ENCODE data around the gene ARL2BP. TPM values are rescaled to one million over a fixed set of nuclear protein-coding genes. Genes with fewer than 3 reads are reported as not detected.

Gene ARL2BP
- total and polyA plus RNA-seq, 9 of the 15 experiments (the other 6 are each of a cell fraction or from before 2014, with no cell fraction given): 16.7 to 41.8 (median 27.2) TPM

DNA sequence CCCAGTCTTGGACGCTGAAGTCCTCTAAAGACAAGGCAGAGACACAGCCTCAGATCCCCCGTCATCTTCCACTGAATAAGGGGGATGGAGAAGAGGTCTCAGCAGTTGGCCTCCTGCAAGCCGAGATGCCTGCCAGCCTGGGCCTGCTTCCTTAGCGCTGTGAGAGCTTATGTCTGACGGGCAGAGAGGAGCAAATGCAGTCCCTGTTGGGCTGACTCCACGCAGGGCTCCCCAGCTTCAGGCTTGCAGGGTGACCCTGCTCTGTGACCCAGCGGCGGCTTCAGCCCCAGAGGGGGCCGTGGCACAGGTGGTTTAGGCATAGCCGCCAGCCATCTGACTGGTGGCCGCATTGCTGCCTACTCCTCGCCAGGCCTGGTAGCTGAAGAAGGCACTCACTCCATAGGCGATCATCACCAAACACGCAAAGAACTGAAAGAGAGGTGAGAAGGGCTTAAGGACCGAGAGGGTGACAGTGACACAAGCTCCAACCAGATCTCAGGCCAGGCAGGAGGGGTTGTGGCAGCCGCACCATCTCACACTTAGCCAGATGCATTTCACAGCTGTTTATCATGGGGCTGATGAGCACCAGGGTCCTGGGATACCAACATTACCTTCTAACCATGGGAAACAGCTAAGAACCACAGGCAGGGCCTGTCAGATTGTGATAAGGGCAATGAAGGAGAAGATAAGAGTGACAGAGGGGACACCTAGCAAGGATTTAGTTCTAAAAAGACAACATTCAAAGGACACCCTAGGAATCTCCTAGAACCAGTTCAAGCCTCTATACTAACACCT, 11.7 kb downstream of the ARL2BP start (continued):
- TF ChIP-seq STAG1 (CRISPR knock-in tag; IDR thresholded peaks at IDR 0.05; ENCODE audit: borderline replicate concordance): no peak
- TF ChIP-seq HDAC1 (IDR thresholded peaks at IDR 0.05): no peak
- TF ChIP-seq, protein P1, sequence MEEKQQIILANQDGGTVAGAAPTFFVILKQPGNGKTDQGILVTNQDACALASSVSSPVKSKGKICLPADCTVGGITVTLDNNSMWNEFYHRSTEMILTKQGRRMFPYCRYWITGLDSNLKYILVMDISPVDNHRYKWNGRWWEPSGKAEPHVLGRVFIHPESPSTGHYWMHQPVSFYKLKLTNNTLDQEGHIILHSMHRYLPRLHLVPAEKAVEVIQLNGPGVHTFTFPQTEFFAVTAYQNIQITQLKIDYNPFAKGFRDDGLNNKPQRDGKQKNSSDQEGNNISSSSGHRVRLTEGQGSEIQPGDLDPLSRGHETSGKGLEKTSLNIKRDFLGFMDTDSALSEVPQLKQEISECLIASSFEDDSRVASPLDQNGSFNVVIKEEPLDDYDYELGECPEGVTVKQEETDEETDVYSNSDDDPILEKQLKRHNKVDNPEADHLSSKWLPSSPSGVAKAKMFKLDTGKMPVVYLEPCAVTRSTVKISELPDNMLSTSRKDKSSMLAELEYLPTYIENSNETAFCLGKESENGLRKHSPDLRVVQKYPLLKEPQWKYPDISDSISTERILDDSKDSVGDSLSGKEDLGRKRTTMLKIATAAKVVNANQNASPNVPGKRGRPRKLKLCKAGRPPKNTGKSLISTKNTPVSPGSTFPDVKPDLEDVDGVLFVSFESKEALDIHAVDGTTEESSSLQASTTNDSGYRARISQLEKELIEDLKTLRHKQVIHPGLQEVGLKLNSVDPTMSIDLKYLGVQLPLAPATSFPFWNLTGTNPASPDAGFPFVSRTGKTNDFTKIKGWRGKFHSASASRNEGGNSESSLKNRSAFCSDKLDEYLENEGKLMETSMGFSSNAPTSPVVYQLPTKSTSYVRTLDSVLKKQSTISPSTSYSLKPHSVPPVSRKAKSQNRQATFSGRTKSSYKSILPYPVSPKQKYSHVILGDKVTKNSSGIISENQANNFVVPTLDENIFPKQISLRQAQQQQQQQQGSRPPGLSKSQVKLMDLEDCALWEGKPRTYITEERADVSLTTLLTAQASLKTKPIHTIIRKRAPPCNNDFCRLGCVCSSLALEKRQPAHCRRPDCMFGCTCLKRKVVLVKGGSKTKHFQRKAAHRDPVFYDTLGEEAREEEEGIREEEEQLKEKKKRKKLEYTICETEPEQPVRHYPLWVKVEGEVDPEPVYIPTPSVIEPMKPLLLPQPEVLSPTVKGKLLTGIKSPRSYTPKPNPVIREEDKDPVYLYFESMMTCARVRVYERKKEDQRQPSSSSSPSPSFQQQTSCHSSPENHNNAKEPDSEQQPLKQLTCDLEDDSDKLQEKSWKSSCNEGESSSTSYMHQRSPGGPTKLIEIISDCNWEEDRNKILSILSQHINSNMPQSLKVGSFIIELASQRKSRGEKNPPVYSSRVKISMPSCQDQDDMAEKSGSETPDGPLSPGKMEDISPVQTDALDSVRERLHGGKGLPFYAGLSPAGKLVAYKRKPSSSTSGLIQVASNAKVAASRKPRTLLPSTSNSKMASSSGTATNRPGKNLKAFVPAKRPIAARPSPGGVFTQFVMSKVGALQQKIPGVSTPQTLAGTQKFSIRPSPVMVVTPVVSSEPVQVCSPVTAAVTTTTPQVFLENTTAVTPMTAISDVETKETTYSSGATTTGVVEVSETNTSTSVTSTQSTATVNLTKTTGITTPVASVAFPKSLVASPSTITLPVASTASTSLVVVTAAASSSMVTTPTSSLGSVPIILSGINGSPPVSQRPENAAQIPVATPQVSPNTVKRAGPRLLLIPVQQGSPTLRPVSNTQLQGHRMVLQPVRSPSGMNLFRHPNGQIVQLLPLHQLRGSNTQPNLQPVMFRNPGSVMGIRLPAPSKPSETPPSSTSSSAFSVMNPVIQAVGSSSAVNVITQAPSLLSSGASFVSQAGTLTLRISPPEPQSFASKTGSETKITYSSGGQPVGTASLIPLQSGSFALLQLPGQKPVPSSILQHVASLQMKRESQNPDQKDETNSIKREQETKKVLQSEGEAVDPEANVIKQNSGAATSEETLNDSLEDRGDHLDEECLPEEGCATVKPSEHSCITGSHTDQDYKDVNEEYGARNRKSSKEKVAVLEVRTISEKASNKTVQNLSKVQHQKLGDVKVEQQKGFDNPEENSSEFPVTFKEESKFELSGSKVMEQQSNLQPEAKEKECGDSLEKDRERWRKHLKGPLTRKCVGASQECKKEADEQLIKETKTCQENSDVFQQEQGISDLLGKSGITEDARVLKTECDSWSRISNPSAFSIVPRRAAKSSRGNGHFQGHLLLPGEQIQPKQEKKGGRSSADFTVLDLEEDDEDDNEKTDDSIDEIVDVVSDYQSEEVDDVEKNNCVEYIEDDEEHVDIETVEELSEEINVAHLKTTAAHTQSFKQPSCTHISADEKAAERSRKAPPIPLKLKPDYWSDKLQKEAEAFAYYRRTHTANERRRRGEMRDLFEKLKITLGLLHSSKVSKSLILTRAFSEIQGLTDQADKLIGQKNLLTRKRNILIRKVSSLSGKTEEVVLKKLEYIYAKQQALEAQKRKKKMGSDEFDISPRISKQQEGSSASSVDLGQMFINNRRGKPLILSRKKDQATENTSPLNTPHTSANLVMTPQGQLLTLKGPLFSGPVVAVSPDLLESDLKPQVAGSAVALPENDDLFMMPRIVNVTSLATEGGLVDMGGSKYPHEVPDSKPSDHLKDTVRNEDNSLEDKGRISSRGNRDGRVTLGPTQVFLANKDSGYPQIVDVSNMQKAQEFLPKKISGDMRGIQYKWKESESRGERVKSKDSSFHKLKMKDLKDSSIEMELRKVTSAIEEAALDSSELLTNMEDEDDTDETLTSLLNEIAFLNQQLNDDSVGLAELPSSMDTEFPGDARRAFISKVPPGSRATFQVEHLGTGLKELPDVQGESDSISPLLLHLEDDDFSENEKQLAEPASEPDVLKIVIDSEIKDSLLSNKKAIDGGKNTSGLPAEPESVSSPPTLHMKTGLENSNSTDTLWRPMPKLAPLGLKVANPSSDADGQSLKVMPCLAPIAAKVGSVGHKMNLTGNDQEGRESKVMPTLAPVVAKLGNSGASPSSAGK (IDR thresholded peaks at IDR 0.05): no peak
- no peak for TF ChIP-seq PRMT5 (CRISPR knock-in tag; IDR thresholded peaks at IDR 0.05)
- TF ChIP-seq, protein P2, sequence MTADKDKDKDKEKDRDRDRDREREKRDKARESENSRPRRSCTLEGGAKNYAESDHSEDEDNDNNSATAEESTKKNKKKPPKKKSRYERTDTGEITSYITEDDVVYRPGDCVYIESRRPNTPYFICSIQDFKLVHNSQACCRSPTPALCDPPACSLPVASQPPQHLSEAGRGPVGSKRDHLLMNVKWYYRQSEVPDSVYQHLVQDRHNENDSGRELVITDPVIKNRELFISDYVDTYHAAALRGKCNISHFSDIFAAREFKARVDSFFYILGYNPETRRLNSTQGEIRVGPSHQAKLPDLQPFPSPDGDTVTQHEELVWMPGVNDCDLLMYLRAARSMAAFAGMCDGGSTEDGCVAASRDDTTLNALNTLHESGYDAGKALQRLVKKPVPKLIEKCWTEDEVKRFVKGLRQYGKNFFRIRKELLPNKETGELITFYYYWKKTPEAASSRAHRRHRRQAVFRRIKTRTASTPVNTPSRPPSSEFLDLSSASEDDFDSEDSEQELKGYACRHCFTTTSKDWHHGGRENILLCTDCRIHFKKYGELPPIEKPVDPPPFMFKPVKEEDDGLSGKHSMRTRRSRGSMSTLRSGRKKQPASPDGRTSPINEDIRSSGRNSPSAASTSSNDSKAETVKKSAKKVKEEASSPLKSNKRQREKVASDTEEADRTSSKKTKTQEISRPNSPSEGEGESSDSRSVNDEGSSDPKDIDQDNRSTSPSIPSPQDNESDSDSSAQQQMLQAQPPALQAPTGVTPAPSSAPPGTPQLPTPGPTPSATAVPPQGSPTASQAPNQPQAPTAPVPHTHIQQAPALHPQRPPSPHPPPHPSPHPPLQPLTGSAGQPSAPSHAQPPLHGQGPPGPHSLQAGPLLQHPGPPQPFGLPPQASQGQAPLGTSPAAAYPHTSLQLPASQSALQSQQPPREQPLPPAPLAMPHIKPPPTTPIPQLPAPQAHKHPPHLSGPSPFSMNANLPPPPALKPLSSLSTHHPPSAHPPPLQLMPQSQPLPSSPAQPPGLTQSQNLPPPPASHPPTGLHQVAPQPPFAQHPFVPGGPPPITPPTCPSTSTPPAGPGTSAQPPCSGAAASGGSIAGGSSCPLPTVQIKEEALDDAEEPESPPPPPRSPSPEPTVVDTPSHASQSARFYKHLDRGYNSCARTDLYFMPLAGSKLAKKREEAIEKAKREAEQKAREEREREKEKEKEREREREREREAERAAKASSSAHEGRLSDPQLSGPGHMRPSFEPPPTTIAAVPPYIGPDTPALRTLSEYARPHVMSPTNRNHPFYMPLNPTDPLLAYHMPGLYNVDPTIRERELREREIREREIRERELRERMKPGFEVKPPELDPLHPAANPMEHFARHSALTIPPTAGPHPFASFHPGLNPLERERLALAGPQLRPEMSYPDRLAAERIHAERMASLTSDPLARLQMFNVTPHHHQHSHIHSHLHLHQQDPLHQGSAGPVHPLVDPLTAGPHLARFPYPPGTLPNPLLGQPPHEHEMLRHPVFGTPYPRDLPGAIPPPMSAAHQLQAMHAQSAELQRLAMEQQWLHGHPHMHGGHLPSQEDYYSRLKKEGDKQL (CRISPR knock-in tag; IDR thresholded peaks at IDR 0.05; ENCODE audit: borderline replicate concordance): no peak
- TF ChIP-seq TAF7 (tag; IDR thresholded peaks at IDR 0.05): no peak
- TF ChIP-seq RB1 (IDR thresholded peaks at IDR 0.05; ENCODE audit: low read depth): no peak
- no peak for TF ChIP-seq MBD1 (CRISPR knock-in tag; IDR thresholded peaks at IDR 0.05)

Measured in K562 (cell line).